ENCODE results near the gene DAPK3.

DNA sequence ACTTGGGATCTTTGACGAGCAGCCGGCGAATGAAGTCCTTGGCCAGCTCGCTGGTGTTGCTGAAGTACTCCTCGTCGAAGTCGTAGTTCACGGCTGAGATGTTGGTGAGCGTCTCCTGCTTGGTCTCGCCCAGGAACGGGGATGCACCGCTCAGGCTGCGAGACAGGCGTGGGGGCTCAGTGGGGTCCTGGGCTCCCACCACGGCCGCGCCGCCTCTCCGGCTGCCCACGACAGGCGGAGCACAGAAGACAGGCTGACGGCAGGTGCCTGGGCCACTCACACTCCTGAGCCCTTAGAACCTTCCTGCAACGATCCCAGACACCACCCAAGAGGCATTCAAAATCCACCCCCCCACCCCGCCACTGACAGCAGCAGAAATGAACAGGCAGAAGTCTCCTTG is 9.9 kb downstream of the DAPK3 start:
- TF ChIP-seq, protein P1, sequence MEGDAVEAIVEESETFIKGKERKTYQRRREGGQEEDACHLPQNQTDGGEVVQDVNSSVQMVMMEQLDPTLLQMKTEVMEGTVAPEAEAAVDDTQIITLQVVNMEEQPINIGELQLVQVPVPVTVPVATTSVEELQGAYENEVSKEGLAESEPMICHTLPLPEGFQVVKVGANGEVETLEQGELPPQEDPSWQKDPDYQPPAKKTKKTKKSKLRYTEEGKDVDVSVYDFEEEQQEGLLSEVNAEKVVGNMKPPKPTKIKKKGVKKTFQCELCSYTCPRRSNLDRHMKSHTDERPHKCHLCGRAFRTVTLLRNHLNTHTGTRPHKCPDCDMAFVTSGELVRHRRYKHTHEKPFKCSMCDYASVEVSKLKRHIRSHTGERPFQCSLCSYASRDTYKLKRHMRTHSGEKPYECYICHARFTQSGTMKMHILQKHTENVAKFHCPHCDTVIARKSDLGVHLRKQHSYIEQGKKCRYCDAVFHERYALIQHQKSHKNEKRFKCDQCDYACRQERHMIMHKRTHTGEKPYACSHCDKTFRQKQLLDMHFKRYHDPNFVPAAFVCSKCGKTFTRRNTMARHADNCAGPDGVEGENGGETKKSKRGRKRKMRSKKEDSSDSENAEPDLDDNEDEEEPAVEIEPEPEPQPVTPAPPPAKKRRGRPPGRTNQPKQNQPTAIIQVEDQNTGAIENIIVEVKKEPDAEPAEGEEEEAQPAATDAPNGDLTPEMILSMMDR (IDR thresholded peaks at IDR 0.05): no peak
- no peak for TF ChIP-seq POLR2A (IDR thresholded peaks at IDR 0.05)
